ENCODE results near the gene TERT.

DNA sequence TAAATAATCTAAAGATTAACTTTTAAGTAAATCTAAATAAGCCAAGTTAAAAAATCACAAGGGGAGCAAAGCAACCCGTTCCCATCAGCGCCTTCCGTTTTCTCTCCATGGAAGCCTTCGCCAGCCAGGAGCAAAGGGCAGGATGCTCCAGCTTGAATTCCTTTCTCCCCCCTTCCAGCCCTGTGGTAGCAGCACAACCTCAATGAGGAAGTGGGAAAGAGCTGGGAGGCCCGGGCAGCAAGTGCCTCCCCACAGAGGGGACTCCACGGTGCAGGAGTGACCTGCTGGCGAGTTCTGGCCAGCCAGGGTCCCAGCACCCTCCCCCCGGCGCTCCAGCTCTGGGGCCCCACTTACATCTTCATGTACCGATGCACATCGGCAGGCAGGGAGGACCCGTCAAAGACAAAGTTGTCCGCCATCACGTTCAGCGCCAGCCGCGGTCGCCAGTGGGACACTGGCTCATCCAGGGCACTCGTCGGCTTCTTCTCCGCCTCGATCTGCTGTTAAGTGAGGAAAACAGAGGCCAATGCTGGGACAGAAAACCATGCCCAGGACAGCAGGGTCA lies 43.7 kb upstream of the TERT start:
- TF ChIP-seq POLR2A (IDR thresholded peaks at IDR 0.05), result no peak
- TF ChIP-seq, protein P1, sequence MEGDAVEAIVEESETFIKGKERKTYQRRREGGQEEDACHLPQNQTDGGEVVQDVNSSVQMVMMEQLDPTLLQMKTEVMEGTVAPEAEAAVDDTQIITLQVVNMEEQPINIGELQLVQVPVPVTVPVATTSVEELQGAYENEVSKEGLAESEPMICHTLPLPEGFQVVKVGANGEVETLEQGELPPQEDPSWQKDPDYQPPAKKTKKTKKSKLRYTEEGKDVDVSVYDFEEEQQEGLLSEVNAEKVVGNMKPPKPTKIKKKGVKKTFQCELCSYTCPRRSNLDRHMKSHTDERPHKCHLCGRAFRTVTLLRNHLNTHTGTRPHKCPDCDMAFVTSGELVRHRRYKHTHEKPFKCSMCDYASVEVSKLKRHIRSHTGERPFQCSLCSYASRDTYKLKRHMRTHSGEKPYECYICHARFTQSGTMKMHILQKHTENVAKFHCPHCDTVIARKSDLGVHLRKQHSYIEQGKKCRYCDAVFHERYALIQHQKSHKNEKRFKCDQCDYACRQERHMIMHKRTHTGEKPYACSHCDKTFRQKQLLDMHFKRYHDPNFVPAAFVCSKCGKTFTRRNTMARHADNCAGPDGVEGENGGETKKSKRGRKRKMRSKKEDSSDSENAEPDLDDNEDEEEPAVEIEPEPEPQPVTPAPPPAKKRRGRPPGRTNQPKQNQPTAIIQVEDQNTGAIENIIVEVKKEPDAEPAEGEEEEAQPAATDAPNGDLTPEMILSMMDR (IDR thresholded peaks at IDR 0.05), result no peak

Data from body of pancreas (tissue), 4 donors.